Measurements from ENCODE around the gene KMT2C. TPM values are rescaled to one million over a fixed set of nuclear protein-coding genes. Genes with fewer than 3 reads are reported as not detected.

KMT2C gene
- total RNA-seq, 1 experiment from 2014 or later, result 14.6 TPM

Small RNA genes within 50 kb of the gene (small RNA-seq; reads per million reads assigned to genes)
- gene AC104692.1, result 0 reads per million in 2 experiments
- gene AC104692.2, result 0 reads per million in 2 experiments
- gene RF00019, result 0 reads per million in 2 experiments

Other genes with a start within 250 kb of the KMT2C start
- 13.2 and 14.1 TPM in 2 replicates for gene XRCC2, start 240.1 kb upstream of the KMT2C start, total RNA-seq (2014; rRNA removed; shearing (Covaris generic))

Measured in SK-MEL-5 (cell line).